Liver (tissue), 9 donors: ENCODE results near the gene FYCO1. TPM values are rescaled to one million over a fixed set of nuclear protein-coding genes. Genes with fewer than 3 reads are reported as not detected.

Experiments
- DNase-seq: peaks from one replicate; pipeline ENCODE4 v3.0.0-alpha.2; 2017; ENCODE audit warnings: low spot score
- H3K27ac ChIP-seq, 2 donors: one replicate each; pipeline ENCODE4 v1.7.0; 2013; ENCODE audit warnings: inconsistent platforms in 2 of 2, low read length in 2 of 2, control low read depth in 1 of 2, low read depth in 1 of 2, mild to moderate bottlenecking in 1 of 2
- H3K27me3 ChIP-seq, 4 donors: one replicate each; pipeline versions ENCODE4 v1.6.1 to v1.7.0; 2013; ENCODE audit warnings: low read length in 3 of 4, inconsistent platforms in 1 of 4, mild to moderate bottlenecking in 1 of 4, moderate library complexity in 1 of 4; ENCODE audit not compliant: control insufficient read depth in 4 of 4, insufficient read depth in 4 of 4
- H3K36me3 ChIP-seq, 4 donors: one replicate each; pipeline versions ENCODE4 v1.6.1 to v1.7.0; 2013; ENCODE audit warnings: low read length in 3 of 4, mild to moderate bottlenecking in 3 of 4, low read depth in 1 of 4, moderate library complexity in 1 of 4; ENCODE audit not compliant: control insufficient read depth in 4 of 4, insufficient read depth in 3 of 4
- H3K4me1 ChIP-seq, 4 donors: one replicate each; pipeline versions ENCODE4 v1.6.1 to v1.7.0; 2013; ENCODE audit warnings: low read length in 3 of 4, mild to moderate bottlenecking in 3 of 4, moderate library complexity in 1 of 4; ENCODE audit not compliant: control insufficient read depth in 4 of 4, insufficient read depth in 4 of 4
- H3K4me3 ChIP-seq, 3 donors: one replicate each; pipeline versions ENCODE4 v1.6.1 to v1.7.0; 2013; ENCODE audit warnings: low read length in 3 of 3, control low read depth in 1 of 3, low read depth in 1 of 3, mild to moderate bottlenecking in 1 of 3
- H3K9ac ChIP-seq, 2 donors: one replicate each; pipeline ENCODE4 v1.7.0; 2013; ENCODE audit warnings: low read length in 2 of 2, mild to moderate bottlenecking in 2 of 2, moderate library complexity in 2 of 2, control low read depth in 1 of 2, low read depth in 1 of 2
- H3K9me3 ChIP-seq, 4 donors: one replicate each; pipeline versions ENCODE4 v1.6.1 to v1.7.0; 2013; ENCODE audit warnings: low read length in 3 of 4; ENCODE audit not compliant: control insufficient read depth in 4 of 4
- ATF3 ChIP-seq: IDR thresholded peaks from 2 replicates; pipeline ENCODE4 v1.6.1; 2016; ENCODE audit warnings: antibody characterized with exemption
- CTCF ChIP-seq: fragments of 150-350 bp; IDR thresholded peaks from 2 replicates; pipeline ENCODE4 v1.5.1; 2017; ENCODE audit warnings: improper control_type of control experiment, low read depth, low read length; ENCODE audit not compliant: missing input control
- EGR1 ChIP-seq, 2 donors: IDR thresholded peaks; 2 replicates each; pipeline ENCODE4 v1.6.1; 2016 to 2018; ENCODE audit warnings: antibody characterized with exemption in 2 of 2, low read depth in 2 of 2
- FOXA1 ChIP-seq: IDR thresholded peaks from 2 replicates; pipeline ENCODE4 v1.6.1; 2016; ENCODE audit warnings: antibody characterized with exemption
- FOXA2 ChIP-seq: IDR thresholded peaks from 2 replicates; pipeline ENCODE4 v1.6.1; 2016; ENCODE audit warnings: antibody characterized with exemption
- GABPA ChIP-seq, 2 donors: IDR thresholded peaks in 1 of 2; conservative IDR thresholded peaks in 1 of 2; 2 replicates each; pipeline ENCODE4 v1.6.1; 2016; ENCODE audit warnings: antibody characterized with exemption in 2 of 2, mild to moderate bottlenecking in 1 of 2, moderate library complexity in 1 of 2
- HNF4A ChIP-seq, 2 donors: conservative IDR thresholded peaks; 2 replicates each; pipeline ENCODE4 v1.6.1; 2016; ENCODE audit warnings: antibody characterized with exemption in 2 of 2, mild to moderate bottlenecking in 2 of 2
- JUND ChIP-seq, 2 donors: IDR thresholded peaks; 2 replicates each; pipeline ENCODE4 v1.6.1; 2016; ENCODE audit warnings: antibody characterized with exemption in 2 of 2
- RAD21 ChIP-seq, 2 donors: IDR thresholded peaks; 2 replicates each; pipeline ENCODE4 v1.6.1; 2016; ENCODE audit warnings: antibody characterized with exemption in 2 of 2, mild to moderate bottlenecking in 2 of 2
- REST ChIP-seq: IDR thresholded peaks from 2 replicates; pipeline ENCODE4 v1.6.1; 2016; ENCODE audit warnings: antibody characterized with exemption, mild to moderate bottlenecking
- RXRA ChIP-seq, 2 donors: IDR thresholded peaks; 2 replicates each; pipeline ENCODE4 v1.6.1; 2017 to 2018; ENCODE audit warnings: antibody characterized with exemption in 2 of 2, mild to moderate bottlenecking in 1 of 2
- SP1 ChIP-seq: IDR thresholded peaks from 2 replicates; pipeline ENCODE4 v1.6.1; 2018; ENCODE audit warnings: antibody characterized with exemption, mild to moderate bottlenecking
- TAF1 ChIP-seq: conservative IDR thresholded peaks from 2 replicates; pipeline ENCODE4 v1.6.1; 2016; ENCODE audit warnings: antibody characterized with exemption, mild to moderate bottlenecking
- YY1 ChIP-seq: IDR thresholded peaks from 2 replicates; pipeline ENCODE4 v1.6.1; 2016; ENCODE audit warnings: antibody characterized with exemption, mild to moderate bottlenecking
- ZBTB33 ChIP-seq: IDR thresholded peaks from 2 replicates; pipeline ENCODE4 v1.6.1; 2016; ENCODE audit warnings: antibody characterized with exemption
- WGBS: extraction: QIAGEN DNeasy Blood & Tissue Kit; methylation state at CpG from one replicate; pipeline ENCODE4 v1.1.7; 2013; 5-methylcytosine and 5-hydroxymethylcytosine counted together
- polyA plus RNA-seq, 2 donors: library from polyadenylated mRNA; stranded (reverse) in 1 of 2; unstranded in 1 of 2; fragments of 200-250 nt in 1 of 2; fragments of >200 nt in 1 of 2; fragmentation: Nextera tagmentation in 1 of 2; extraction: Ambion mirVana in 1 of 2; gene quantifications; one replicate each; pipeline versions ENCODE4 v1.2.1 to v1.2.3, GENCODE V29; 2013 to 2015
- total RNA-seq, 2 donors: library from RNA; depleted of rRNA; stranded (reverse); fragments of >200 nt; gene quantifications; one replicate each; pipeline ENCODE4 v1.2.3, GENCODE V29; 2014
- donor health status: healthy.
- donor health status: healthy.
- donor health status: healthy.
- donor health status: healthy.
- donor health status: healthy.

FYCO1 gene
- total and polyA plus RNA-seq, 4 donors, result 3.0 to 17.1 (median 10.2) TPM

- Histone ChIP-seq H3K27me3 (no peaks in the 10 kb centered on the region), H3K9ac (no peak overlapping the region), H3K9me3 (peaks cover 0 to 2% (median 0%) of the 10 kb centered on the region in 4 donors), H3K36me3 (no peaks in the 10 kb centered on the region), H3K4me1 (no peaks in the 10 kb centered on the region), H3K27ac (no peak overlapping the region), H3K4me3 (no peak overlapping the region)
- TF ChIP-seq FOXA2, result no peak
- no peak for TF ChIP-seq CTCF
- no peak for TF ChIP-seq FOXA1
- TF ChIP-seq TAF1, result no peak
- no peak for TF ChIP-seq HNF4A (conservative IDR thresholded peaks at IDR 0.05)
- no peak for TF ChIP-seq ATF3
- no peak for TF ChIP-seq RAD21 (IDR thresholded peaks at IDR 0.05)
- TF ChIP-seq ZBTB33, result no peak
- TF ChIP-seq REST, result no peak
- no peak for TF ChIP-seq GABPA (IDR thresholded peaks at IDR 0.05 in 1 of 2, conservative IDR thresholded peaks at IDR 0.05 in 1 of 2)
- TF ChIP-seq SP1, result no peak
- no peak for TF ChIP-seq EGR1 (IDR thresholded peaks at IDR 0.05; ENCODE audit: low read depth in 2 of 2)
- TF ChIP-seq JUND (IDR thresholded peaks at IDR 0.05), result no peak
- no peak for TF ChIP-seq RXRA (IDR thresholded peaks at IDR 0.05)
- no peak for TF ChIP-seq YY1
- no peak for DNase-seq
- 94% methylated on average over 7 of the region's 7 CpGs for WGBS
Observed at GRCh38 chr3:45908761-45909160, 86.9 kb downstream of the FYCO1 start.
